Measurements from ENCODE around the gene HOXD3.

HOXD3 gene

DNA sequence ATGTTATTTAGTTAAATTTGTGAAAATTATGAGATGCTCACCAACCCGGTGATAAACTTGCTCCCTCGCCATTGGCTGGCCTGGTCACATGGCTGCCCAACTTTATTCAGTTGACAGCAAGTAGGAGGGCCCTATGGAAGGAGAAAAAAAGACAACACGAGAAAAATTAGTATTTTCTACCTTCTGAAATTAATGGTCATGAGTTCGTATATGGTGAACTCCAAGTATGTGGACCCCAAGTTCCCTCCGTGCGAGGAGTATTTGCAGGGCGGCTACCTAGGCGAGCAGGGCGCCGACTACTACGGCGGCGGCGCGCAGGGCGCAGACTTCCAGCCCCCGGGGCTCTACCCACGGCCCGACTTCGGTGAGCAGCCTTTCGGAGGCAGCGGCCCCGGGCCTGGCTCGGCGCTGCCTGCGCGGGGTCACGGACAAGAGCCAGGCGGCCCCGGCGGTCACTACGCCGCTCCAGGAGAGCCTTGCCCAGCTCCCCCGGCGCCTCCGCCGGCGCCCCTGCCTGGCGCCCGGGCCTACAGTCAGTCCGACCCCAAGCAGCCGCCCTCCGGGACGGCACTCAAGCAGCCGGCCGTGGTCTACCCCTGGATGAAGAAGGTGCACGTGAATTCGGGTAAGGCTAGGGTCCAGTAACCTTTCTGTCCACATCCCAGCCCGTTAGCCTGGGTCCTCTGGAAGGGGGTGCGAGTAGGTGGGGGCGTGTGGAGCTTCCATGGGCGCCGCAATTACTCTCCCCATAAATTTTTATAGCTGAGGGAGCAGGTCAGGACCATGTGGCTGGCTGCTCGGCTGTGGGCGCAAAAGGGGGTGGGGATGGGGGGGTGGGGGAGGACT is 5.4 kb upstream of the HOXD3 start, which contains the start of gene HOXD4:
HOXD4 (plus strand) TSS at position 109 of the 846 bp plus-strand sequence; CDS start at position 193, 84 bp downstream.
- no peaks in the 10 kb centered on the region for H3K9me2 ChIP-seq (replicated peaks; ENCODE audit: low read depth, low read length)
- H4K20me1 ChIP-seq (ENCODE audit: insufficient read depth, low read length, poor library complexity, severe bottlenecking), result no peaks in the 10 kb centered on the region
- H3K4me3 ChIP-seq (ENCODE audit: low read length, poor library complexity, severe bottlenecking), result no peak within 1 kb of the TSS
- no peak within 1 kb of the TSS for H3K9ac ChIP-seq (ENCODE audit: low read depth, low read length, poor library complexity, severe bottlenecking)
- no peak within 1 kb of the TSS for H3K4me2 ChIP-seq (ENCODE audit: low read depth, low read length, poor library complexity, severe bottlenecking)
- no peaks in the 10 kb centered on the region for H3K27me3 ChIP-seq (ENCODE audit: insufficient read depth, low read length, poor library complexity, severe bottlenecking)
- no peaks in the 10 kb centered on the region for H3K79me2 ChIP-seq (ENCODE audit: insufficient read depth, low read length)
- H3K4me1 ChIP-seq (ENCODE audit: insufficient read depth, low read length, poor library complexity, severe bottlenecking), result no peaks in the 10 kb centered on the region
- H3K9me3 ChIP-seq (ENCODE audit: insufficient read depth, low read depth, low read length), result no peaks in the 10 kb centered on the region
- no peaks in the 10 kb centered on the region for H3F3A ChIP-seq (ENCODE audit: low read depth)
- H2AFZ ChIP-seq (ENCODE audit: low read length), result no peak within 1 kb of the TSS
- no peaks in the 10 kb centered on the region for H3K36me3 ChIP-seq (ENCODE audit: insufficient read depth, low read length)
- TF ChIP-seq EZH2phosphoT487 (IDR thresholded peaks at IDR 0.05; ENCODE audit: borderline replicate concordance), result no peak
- TF ChIP-seq, protein P1, sequence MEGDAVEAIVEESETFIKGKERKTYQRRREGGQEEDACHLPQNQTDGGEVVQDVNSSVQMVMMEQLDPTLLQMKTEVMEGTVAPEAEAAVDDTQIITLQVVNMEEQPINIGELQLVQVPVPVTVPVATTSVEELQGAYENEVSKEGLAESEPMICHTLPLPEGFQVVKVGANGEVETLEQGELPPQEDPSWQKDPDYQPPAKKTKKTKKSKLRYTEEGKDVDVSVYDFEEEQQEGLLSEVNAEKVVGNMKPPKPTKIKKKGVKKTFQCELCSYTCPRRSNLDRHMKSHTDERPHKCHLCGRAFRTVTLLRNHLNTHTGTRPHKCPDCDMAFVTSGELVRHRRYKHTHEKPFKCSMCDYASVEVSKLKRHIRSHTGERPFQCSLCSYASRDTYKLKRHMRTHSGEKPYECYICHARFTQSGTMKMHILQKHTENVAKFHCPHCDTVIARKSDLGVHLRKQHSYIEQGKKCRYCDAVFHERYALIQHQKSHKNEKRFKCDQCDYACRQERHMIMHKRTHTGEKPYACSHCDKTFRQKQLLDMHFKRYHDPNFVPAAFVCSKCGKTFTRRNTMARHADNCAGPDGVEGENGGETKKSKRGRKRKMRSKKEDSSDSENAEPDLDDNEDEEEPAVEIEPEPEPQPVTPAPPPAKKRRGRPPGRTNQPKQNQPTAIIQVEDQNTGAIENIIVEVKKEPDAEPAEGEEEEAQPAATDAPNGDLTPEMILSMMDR (conservative IDR thresholded peaks at IDR 0.05; ENCODE audit: low read length), result no peak

DNA sequence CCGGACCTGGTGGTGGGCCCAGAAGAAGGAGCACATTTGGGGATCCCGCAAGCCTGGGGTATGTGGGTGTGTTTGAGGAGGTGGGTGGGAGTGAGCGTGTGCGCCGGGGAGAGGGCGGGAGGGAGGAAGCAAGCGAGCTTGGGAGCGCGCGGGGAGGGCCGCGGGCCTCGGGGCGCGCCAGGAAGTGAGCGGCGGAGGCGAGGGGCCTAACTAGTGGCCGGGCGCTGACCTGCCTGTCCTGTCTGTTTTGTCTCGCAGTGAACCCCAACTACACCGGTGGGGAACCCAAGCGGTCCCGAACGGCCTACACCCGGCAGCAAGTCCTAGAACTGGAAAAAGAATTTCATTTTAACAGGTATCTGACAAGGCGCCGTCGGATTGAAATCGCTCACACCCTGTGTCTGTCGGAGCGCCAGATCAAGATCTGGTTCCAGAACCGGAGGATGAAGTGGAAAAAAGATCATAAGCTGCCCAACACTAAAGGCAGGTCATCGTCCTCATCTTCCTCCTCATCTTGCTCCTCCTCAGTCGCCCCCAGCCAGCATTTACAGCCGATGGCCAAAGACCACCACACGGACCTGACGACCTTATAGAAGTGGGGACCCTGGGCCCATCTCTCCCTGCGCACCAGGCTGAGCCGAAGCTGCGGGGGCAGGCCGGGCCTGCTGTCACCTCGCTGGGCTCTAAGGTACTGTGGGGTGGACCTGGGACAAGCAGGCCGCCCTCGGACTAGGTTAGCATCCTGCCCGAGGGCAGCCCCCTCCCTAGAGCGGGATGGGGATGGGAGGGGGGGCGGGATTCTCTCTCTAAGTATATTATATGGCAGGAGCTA is 4.5 kb upstream of the HOXD3 start:
- H3K4me1 ChIP-seq (ENCODE audit: insufficient read depth, low read length, poor library complexity, severe bottlenecking), result no peaks in the 10 kb centered on the region
- H3K9me2 ChIP-seq (replicated peaks; ENCODE audit: low read depth, low read length), result no peaks in the 10 kb centered on the region
- no peak overlapping the region for H3K4me3 ChIP-seq (ENCODE audit: low read length, poor library complexity, severe bottlenecking)
- no peak overlapping the region for H3K4me2 ChIP-seq (ENCODE audit: low read depth, low read length, poor library complexity, severe bottlenecking)
- TF ChIP-seq EZH2phosphoT487 (IDR thresholded peaks at IDR 0.05; ENCODE audit: borderline replicate concordance), result no peak
- TF ChIP-seq, protein P1 (conservative IDR thresholded peaks at IDR 0.05; ENCODE audit: low read length), result no peak
- no peaks in the 10 kb centered on the region for H3K9me3 ChIP-seq (ENCODE audit: insufficient read depth, low read depth, low read length)
- no peaks in the 10 kb centered on the region for H4K20me1 ChIP-seq (ENCODE audit: insufficient read depth, low read length, poor library complexity, severe bottlenecking)
- H3K9ac ChIP-seq (ENCODE audit: low read depth, low read length, poor library complexity, severe bottlenecking), result no peak overlapping the region
- H3K27me3 ChIP-seq (ENCODE audit: insufficient read depth, low read length, poor library complexity, severe bottlenecking), result no peaks in the 10 kb centered on the region
- no peaks in the 10 kb centered on the region for H3F3A ChIP-seq (ENCODE audit: low read depth)
- H3K36me3 ChIP-seq (ENCODE audit: insufficient read depth, low read length), result no peaks in the 10 kb centered on the region
- H2AFZ ChIP-seq (ENCODE audit: low read length), result no peak overlapping the region
- H3K79me2 ChIP-seq (ENCODE audit: insufficient read depth, low read length), result no peaks in the 10 kb centered on the region

DNA sequence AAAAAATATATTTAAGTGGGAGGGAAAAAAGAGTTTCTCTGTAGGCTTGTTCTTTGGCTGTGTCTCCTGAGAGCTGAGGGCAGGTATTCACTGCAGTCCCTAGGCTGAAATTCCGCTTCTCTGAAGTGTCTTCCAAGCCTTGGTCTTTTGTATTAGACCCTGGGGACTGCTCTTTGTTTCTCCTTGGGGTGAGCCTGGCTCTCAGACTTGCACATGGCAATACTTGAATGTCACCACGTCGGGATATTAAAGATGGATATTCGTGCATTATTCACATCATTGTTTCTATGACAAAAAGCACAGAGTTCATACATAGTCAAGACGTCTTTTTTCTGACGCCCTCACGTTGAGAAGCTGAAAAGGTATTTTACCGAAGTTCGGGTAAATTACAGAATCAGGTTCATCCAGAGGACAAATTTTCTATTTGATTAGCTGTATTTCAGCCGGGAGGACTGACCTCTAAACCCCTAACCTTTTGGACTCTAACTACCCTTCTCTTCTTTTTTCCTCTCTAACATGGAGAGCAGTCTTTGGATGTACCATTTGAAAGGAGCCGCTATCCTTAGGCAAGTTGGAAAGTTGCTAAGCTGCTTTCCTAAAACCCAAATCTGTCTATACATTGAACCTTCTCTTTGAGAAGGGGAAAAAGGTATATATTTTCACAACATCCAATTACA is 2.4 kb upstream of the HOXD3 start:
- no peak overlapping the region for H3K4me3 ChIP-seq (ENCODE audit: low read length, poor library complexity, severe bottlenecking)
- no peak overlapping the region for H2AFZ ChIP-seq (ENCODE audit: low read length)

More for the DNA sequence above, 2.4 kb upstream of the HOXD3 start:
- no peaks in the 10 kb centered on the region for H3K9me2 ChIP-seq (replicated peaks; ENCODE audit: low read depth, low read length)
- no peaks in the 10 kb centered on the region for H3F3A ChIP-seq (ENCODE audit: low read depth)
- no peaks in the 10 kb centered on the region for H3K79me2 ChIP-seq (ENCODE audit: insufficient read depth, low read length)
- no peaks in the 10 kb centered on the region for H3K9me3 ChIP-seq (ENCODE audit: insufficient read depth, low read depth, low read length)
- no peak overlapping the region for H3K4me2 ChIP-seq (ENCODE audit: low read depth, low read length, poor library complexity, severe bottlenecking)
- H3K27me3 ChIP-seq (ENCODE audit: insufficient read depth, low read length, poor library complexity, severe bottlenecking), result no peaks in the 10 kb centered on the region
- H3K4me1 ChIP-seq (ENCODE audit: insufficient read depth, low read length, poor library complexity, severe bottlenecking), result no peaks in the 10 kb centered on the region
- H3K36me3 ChIP-seq (ENCODE audit: insufficient read depth, low read length), result no peaks in the 10 kb centered on the region
- TF ChIP-seq EZH2phosphoT487 (IDR thresholded peaks at IDR 0.05; ENCODE audit: borderline replicate concordance), result no peak
- TF ChIP-seq, protein P1 (conservative IDR thresholded peaks at IDR 0.05; ENCODE audit: low read length), result no peak
- H3K9ac ChIP-seq (ENCODE audit: low read depth, low read length, poor library complexity, severe bottlenecking), result no peak overlapping the region
- no peaks in the 10 kb centered on the region for H4K20me1 ChIP-seq (ENCODE audit: insufficient read depth, low read length, poor library complexity, severe bottlenecking)
